Right cardiac atrium (tissue), 5 donors: ENCODE data around the gene C18orf54. TPM values are rescaled to one million over a fixed set of nuclear protein-coding genes. Genes with fewer than 3 reads are reported as not detected.

ENCODE experiments used
- ATAC-seq, 2 donors: fragments of 200-7000 bp; cut with Tn5 transposase; one replicate each; pipeline versions ENCODE4 v1.8.0 to v1.9.1; 2020; ENCODE audit warnings: moderate library complexity in 2 of 2, mild to moderate bottlenecking in 1 of 2
- DNase-seq, 3 donors: peaks; one replicate each; pipeline ENCODE4 v3.0.0-alpha.2; 2020
- H3K27ac ChIP-seq: one replicate; pipeline ENCODE4 v1.5.1; 2013; ENCODE audit warnings: mild to moderate bottlenecking, low read length, control low read depth, moderate library complexity
- H3K27me3 ChIP-seq: one replicate; pipeline ENCODE4 v1.6.1; 2013; ENCODE audit not compliant: control insufficient read depth, insufficient read depth
- H3K4me1 ChIP-seq: one replicate; pipeline ENCODE4 v1.6.1; 2013; ENCODE audit warnings: low read length; ENCODE audit not compliant: control insufficient read depth, insufficient read depth
- H3K4me3 ChIP-seq: one replicate; pipeline ENCODE4 v1.5.1; 2013; ENCODE audit warnings: low read length, control low read depth
- H3K9me3 ChIP-seq: one replicate; pipeline ENCODE4 v1.6.1; 2013; ENCODE audit warnings: low read length; ENCODE audit not compliant: control insufficient read depth
- WGBS: extraction: QIAGEN DNeasy Blood & Tissue Kit; methylation state at CpG from one replicate; pipeline ENCODE4 v1.1.7; 2013; 5-methylcytosine and 5-hydroxymethylcytosine counted together
- intact Hi-C, 4 donors: fragments of 100-400 bp; cut with DNase I; formaldehyde crosslinking; loops; one replicate each; pipeline versions ENCODE4 v1.11.0 to v1.14.0; 2022 to 2023
- polyA plus RNA-seq: library from polyadenylated mRNA; stranded (reverse); fragments of 200-250 nt; gene quantifications from one replicate; pipeline ENCODE4 v1.2.3, GENCODE V29; 2013
- total RNA-seq, 4 donors: library from RNA; stranded (reverse); fragmentation: NEBNext Ultra II Directional; extraction: Animal tissue kit (Norgen Biotek cat#: 25700); gene quantifications; one replicate each; pipeline ENCODE4 v1.2.1, GENCODE V29; 2021
- donor health status: healthy with polysubstance abuse.
- donor health status: DM: no; HTN: yes; CAD: no.
- donor health status: DM: no; HTN: no; CAD: no.
- donor health status: DM: no; HTN: yes; CAD: no; lungs with severe emphysema.
- donor health status: DM: yes; HTN: yes; CAD: no.

C18orf54 gene
- total and polyA plus RNA-seq, 5 donors, result 0.53 to 1.5 (median 1.1) TPM

DNA sequence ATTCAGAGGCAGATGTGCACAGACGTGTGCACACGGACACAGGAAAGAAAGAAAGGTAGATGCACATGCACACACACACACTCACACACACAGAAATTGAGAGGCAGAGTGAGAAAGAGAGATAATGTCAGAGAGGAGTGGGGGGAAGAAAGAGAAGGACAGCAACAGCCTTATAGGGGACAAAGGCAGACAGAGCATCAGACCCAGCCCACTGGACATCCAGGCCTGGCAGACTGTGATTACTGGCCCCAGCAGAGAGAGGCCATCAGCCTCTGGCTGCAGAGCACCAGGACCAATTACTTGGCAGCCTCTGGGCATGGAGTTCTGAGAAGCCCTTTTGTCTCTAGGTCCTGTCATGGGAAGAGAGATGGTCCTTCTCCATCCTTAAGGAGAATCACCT, 66.1 kb downstream of the C18orf54 start:
- H3K9me3 ChIP-seq, result no peaks in the 10 kb centered on the region
- intact Hi-C loops, result no loop called here
- 43% methylated on average over 2 of the region's 2 CpGs for WGBS
- DNase-seq (no peak), ATAC-seq (no peak)
- H3K4me1 ChIP-seq, result no peaks in the 10 kb centered on the region
- H3K27me3 ChIP-seq, result no peaks in the 10 kb centered on the region
- no peak overlapping the region for H3K27ac ChIP-seq
- no peak overlapping the region for H3K4me3 ChIP-seq

DNA sequence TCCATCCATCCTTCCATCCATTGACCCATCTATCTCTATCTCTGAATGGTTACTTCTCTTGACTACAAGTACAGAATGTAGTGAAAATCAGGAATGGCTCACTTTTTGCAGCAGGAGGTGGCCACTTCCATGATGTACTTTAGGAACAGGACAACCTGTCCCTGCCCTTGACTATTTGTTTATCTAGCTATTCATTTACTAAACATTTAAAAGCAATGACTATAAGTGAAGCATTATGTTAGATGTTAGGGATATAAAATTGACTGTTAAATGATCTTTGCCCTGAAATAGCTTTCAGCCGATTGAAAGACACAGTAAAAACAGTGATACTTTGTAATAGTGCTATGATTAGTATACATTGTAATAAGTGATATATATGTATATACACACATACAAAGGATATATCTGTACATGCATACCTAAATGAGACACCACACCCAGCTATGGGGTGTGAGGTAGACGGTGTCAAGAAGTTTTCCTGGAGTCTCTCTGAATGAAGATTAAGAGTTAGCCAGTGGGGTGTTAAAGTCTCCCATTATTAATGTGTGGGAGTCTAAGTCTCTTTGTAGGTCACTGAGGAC, 68.5 kb downstream of the C18orf54 start:
- no peaks in the 10 kb centered on the region for H3K9me3 ChIP-seq
- ATAC-seq, result no peak
- H3K27ac ChIP-seq, result no peak overlapping the region
- WGBS, result 78% methylated on average over 2 of the region's 2 CpGs
- no peaks in the 10 kb centered on the region for H3K27me3 ChIP-seq
- no peak overlapping the region for H3K4me3 ChIP-seq
- intact Hi-C loops, result no loop called here
- DNase-seq, result no peak
- H3K4me1 ChIP-seq, result no peaks in the 10 kb centered on the region

Other genes with a start within 250 kb of the C18orf54 start
- 10 to 100 TPM; 48.8 to 68.2 (median 60.7) TPM for gene MBD2, start 133.2 kb upstream of the C18orf54 start, total RNA-seq
- 27.3 TPM for gene MBD2, start 133.2 kb upstream of the C18orf54 start, polyA plus RNA-seq
- gene POLI, start 88.4 kb upstream of the C18orf54 start, total RNA-seq, result 10 to 100 TPM; 21.6 to 30.0 (median 27.4) TPM
- gene POLI, start 88.4 kb upstream of the C18orf54 start, polyA plus RNA-seq, result 9.8 TPM
- gene STARD6, start within 50 bp of the C18orf54 start, total RNA-seq, result not detected
- gene STARD6, start within 50 bp of the C18orf54 start, polyA plus RNA-seq, result not detected
- not detected for gene DYNAP, start 233.3 kb downstream of the C18orf54 start, total RNA-seq
- not detected for gene DYNAP, start 233.3 kb downstream of the C18orf54 start, polyA plus RNA-seq